ENCODE data around the gene TMSB4X. TPM values are rescaled to one million over a fixed set of nuclear protein-coding genes. Genes with fewer than 3 reads are reported as not detected.
A peak's percentile ranks its signal among the peaks of the same experiment; 100 is the strongest.

Gene TMSB4X
- total RNA-seq, 1 experiment from 2014 or later = 1,095 TPM

DNA sequence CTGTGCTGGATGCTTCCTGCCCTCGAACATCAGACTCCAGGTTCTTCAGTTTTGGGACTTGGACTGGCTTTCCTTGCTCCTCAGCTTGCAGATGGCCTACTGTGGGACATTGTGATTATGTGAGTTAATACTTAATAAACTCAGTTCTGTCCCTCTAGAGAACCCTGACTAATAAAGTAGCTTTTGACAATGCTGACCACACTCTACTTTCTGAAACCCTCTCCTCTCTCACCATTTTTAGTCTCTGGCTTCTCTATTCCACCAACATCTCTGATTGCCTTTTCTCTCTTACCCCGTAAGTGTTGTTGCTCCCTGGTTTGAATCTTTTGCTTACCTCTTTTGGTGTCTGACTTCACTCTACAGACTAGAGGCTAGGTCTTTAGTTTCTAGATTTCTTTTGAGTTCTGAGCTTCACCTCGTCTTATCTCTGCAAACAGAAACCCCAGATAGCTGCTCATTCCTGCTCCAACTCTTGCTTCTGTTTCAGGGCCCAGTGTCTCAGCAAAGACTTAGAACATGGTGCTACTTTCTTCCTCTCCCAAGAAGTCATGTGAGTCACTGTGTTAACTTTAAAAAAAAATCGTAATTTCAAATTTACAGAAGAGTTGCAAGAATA is 11.4 kb downstream of the TMSB4X start:
- H3K4me1 ChIP-seq = peaks cover 26% of the 10 kb centered on the region
- POLR2A ChIA-PET = no interaction called here

DNA sequence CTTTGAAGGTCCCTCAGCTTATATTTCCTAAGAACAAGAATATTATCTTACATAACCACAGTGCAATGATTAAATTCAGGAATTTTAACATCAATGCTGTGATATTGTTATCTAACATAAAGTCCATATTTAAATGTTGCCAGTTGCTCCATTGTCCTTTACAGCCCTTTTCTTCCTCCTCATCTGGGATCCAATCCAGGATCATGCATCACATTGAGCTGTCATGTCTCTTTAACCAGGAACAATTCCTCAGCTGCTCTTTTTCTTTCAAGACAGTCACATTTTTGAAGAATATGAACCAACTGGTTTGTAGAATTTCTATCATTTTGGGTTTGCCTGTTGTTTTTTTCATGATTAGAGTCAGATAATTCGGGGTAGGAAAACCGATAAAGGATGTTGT is 12.0 kb downstream of the TMSB4X start:
- Mint-ChIP-seq H3K4me3 (ENCODE audit: unreplicated experiment) (no peak overlapping the region), H3K36me3 (ENCODE audit: insufficient read depth, unreplicated experiment) (peaks cover 6% of the 10 kb centered on the region), H3K27me3 (ENCODE audit: insufficient read depth, unreplicated experiment) (no peaks in the 10 kb centered on the region), H3K27ac (ENCODE audit: unreplicated experiment) (peak overlapping the region; percentile 47), H3K9me3 (ENCODE audit: unreplicated experiment) (peaks cover 10% of the 10 kb centered on the region), H3K4me1 (ENCODE audit: low read depth, unreplicated experiment) (peaks cover 18% of the 10 kb centered on the region)
- intact Hi-C loops (cut with micrococcal nuclease; ENCODE audit: unreplicated experiment) = no loop called here
- BruUV-seq (replicated peaks) = no TSS peak
- CTCF ChIA-PET = no interaction called here
- DNase-seq = no peak
- H3K36me3 ChIP-seq (ENCODE audit: control insufficient read depth, insufficient read depth, low read length) = no peaks in the 10 kb centered on the region
- H3K27me3 ChIP-seq (replicated peaks; ENCODE audit: control insufficient read depth, insufficient read depth, low read length) = no peaks in the 10 kb centered on the region
- no peak for TF ChIP-seq CTCF (IDR thresholded peaks at IDR 0.05; ENCODE audit: insufficient read depth in 1 of 2, low read depth in 1 of 2, low read length in 1 of 2, severe bottlenecking in 1 of 2, unreplicated experiment in 1 of 2)
- no peak overlapping the region for H3K4me3 ChIP-seq (ENCODE audit: low read depth, low read length)
- peaks cover 26% of the 10 kb centered on the region for H3K4me1 ChIP-seq
- POLR2A ChIA-PET = no interaction called here
- no peaks in the 10 kb centered on the region for H3K9me3 ChIP-seq

More for the DNA sequence above, 11.4 kb downstream of the TMSB4X start:
- Mint-ChIP-seq H3K36me3 (ENCODE audit: insufficient read depth, unreplicated experiment) (peaks cover 6% of the 10 kb centered on the region), H3K4me3 (ENCODE audit: unreplicated experiment) (no peak overlapping the region), H3K27me3 (ENCODE audit: insufficient read depth, unreplicated experiment) (no peaks in the 10 kb centered on the region), H3K4me1 (ENCODE audit: low read depth, unreplicated experiment) (peaks cover 18% of the 10 kb centered on the region), H3K27ac (ENCODE audit: unreplicated experiment) (peak overlapping the region; percentile 47), H3K9me3 (ENCODE audit: unreplicated experiment) (peaks cover 10% of the 10 kb centered on the region)
- Histone ChIP-seq H3K36me3 (ENCODE audit: control insufficient read depth, insufficient read depth, low read length) (no peaks in the 10 kb centered on the region), H3K9me3 (no peaks in the 10 kb centered on the region), H3K27me3 (replicated peaks; ENCODE audit: control insufficient read depth, insufficient read depth, low read length) (no peaks in the 10 kb centered on the region), H3K4me3 (ENCODE audit: low read depth, low read length) (no peak overlapping the region)
- BruUV-seq (replicated peaks) = no TSS peak
- DNase-seq = no peak
- no peak for TF ChIP-seq CTCF (IDR thresholded peaks at IDR 0.05; ENCODE audit: insufficient read depth in 1 of 2, low read depth in 1 of 2, low read length in 1 of 2, severe bottlenecking in 1 of 2, unreplicated experiment in 1 of 2)
- intact Hi-C loops (cut with micrococcal nuclease; ENCODE audit: unreplicated experiment) = no loop called here
- CTCF ChIA-PET = no interaction called here

DNA sequence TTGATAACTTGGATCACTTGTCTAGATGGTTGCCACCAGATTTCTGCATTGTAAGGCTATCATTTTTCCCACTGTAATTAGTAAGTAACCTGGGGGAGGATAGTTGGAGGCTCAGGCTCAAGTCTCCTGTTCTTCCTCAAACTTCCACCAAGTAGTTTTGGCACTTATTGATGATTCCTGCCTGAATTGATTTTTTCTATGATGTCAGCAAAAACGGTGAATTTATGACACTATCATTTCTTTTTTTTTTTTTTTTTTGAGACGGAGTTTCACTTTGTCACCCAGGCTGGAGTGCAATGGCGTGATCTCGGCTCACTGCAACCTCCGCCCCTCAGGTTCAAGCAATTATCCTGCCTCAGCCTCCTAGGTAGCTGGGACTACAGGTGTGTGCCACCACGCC is 12.4 kb downstream of the TMSB4X start:
- ChIA-PET POLR2A (no interaction called here), CTCF (no interaction called here)
- H3K27me3 ChIP-seq (replicated peaks; ENCODE audit: control insufficient read depth, insufficient read depth, low read length) = no peaks in the 10 kb centered on the region
- no peak overlapping the region for H3K4me3 ChIP-seq (ENCODE audit: low read depth, low read length)
- Mint-ChIP-seq H3K4me3 (ENCODE audit: unreplicated experiment) (no peak overlapping the region), H3K9me3 (ENCODE audit: unreplicated experiment) (peaks cover 10% of the 10 kb centered on the region), H3K27ac (ENCODE audit: unreplicated experiment) (peak overlapping the region; percentile 47), H3K36me3 (ENCODE audit: insufficient read depth, unreplicated experiment) (peaks cover 6% of the 10 kb centered on the region), H3K27me3 (ENCODE audit: insufficient read depth, unreplicated experiment) (no peaks in the 10 kb centered on the region), H3K4me1 (ENCODE audit: low read depth, unreplicated experiment) (peaks cover 18% of the 10 kb centered on the region)
- H3K36me3 ChIP-seq (ENCODE audit: control insufficient read depth, insufficient read depth, low read length) = no peaks in the 10 kb centered on the region
- BruUV-seq (replicated peaks) = no TSS peak
- intact Hi-C loops (cut with micrococcal nuclease; ENCODE audit: unreplicated experiment) = no loop called here
- DNase-seq = no peak
- TF ChIP-seq CTCF (IDR thresholded peaks at IDR 0.05; ENCODE audit: insufficient read depth in 1 of 2, low read depth in 1 of 2, low read length in 1 of 2, severe bottlenecking in 1 of 2, unreplicated experiment in 1 of 2) = no peak
- H3K4me1 ChIP-seq = peaks cover 26% of the 10 kb centered on the region
- H3K9me3 ChIP-seq = no peaks in the 10 kb centered on the region
